PC-3 (cell line): ENCODE results near the gene RHBDD1. TPM values are rescaled to one million over a fixed set of nuclear protein-coding genes. Genes with fewer than 3 reads are reported as not detected.

Experiments used
- ATAC-seq: fragments of 200-7000 bp; cut with Tn5 transposase; 2 replicates; pipeline ENCODE4 v1.9.1; 2020; ENCODE audit warnings: mild to moderate bottlenecking, moderate library complexity
- BruUV-seq: library from RNA; stranded (reverse); fragments of 400-500 nt; replicated peaks from 2 replicates; lab custom pipeline; 2021; lab: Mats Ljungman, UMichigan
- CTCF ChIA-PET: fragments of 300-600 bp; sonication (Branson Sonifier 250); formaldehyde crosslinking; loops from one replicate; lab custom pipeline; 2022; ENCODE audit warnings: antibody characterized with exemption; lab: Charles Lee
- POLR2A ChIA-PET: fragments of 300-600 bp; sonication (Branson Sonifier 250); formaldehyde crosslinking; loops from one replicate; lab custom pipeline; 2022; ENCODE audit warnings: antibody characterized with exemption; ENCODE audit not compliant: unreplicated experiment; lab: Charles Lee
- DNase-seq: peaks from one replicate; pipeline ENCODE4 v3.0.0-alpha.2; 2015
- H2AFZ ChIP-seq: fragments of 300-600 bp; sonication (generic); 2 replicates; pipeline ENCODE4 v1.6.0; 2016; ENCODE audit warnings: antibody characterized with exemption, low read length
- H3F3A ChIP-seq: fragments of 300-600 bp; sonication (generic); one replicate; pipeline ENCODE4 v1.6.0; 2017; ENCODE audit warnings: antibody characterized with exemption, low read length, control low read depth, mild to moderate bottlenecking; ENCODE audit not compliant: unreplicated experiment
- H3K27ac ChIP-seq: fragments of 300-600 bp; sonication (generic); 2 replicates; pipeline ENCODE4 v1.5.1; 2016; ENCODE audit warnings: mild to moderate bottlenecking, low read length
- H3K27me3 ChIP-seq: fragments of 300-600 bp; sonication (generic); 2 replicates; pipeline ENCODE4 v1.6.1; 2016; ENCODE audit warnings: low read length, mixed read lengths
- H3K36me3 ChIP-seq: fragments of 300-600 bp; sonication (generic); 2 replicates; pipeline ENCODE4 v1.6.1; 2016; ENCODE audit warnings: low read depth, mixed run types, low read length, mixed read lengths
- H3K4me1 ChIP-seq: fragments of 300-600 bp; sonication (generic); 2 replicates; pipeline ENCODE4 v1.5.1; 2016; ENCODE audit warnings: low read length; ENCODE audit not compliant: insufficient read depth
- H3K4me2 ChIP-seq: fragments of 300-600 bp; sonication (generic); 2 replicates; pipeline ENCODE4 v1.6.0; 2016; ENCODE audit warnings: low read length
- H3K4me3 ChIP-seq: fragments of 300-600 bp; sonication (generic); 2 replicates; pipeline ENCODE4 v1.5.1; 2016; ENCODE audit warnings: mild to moderate bottlenecking, low read length, mixed read lengths
- H3K79me2 ChIP-seq: fragments of 300-600 bp; sonication (generic); 2 replicates; pipeline ENCODE4 v1.6.1; 2017; ENCODE audit warnings: low read length, mixed read lengths
- H3K9ac ChIP-seq: fragments of 300-600 bp; sonication (generic); 2 replicates; pipeline ENCODE4 v1.6.0; 2016; ENCODE audit warnings: mild to moderate bottlenecking, low read length
- H3K9me2 ChIP-seq: fragments of 300-600 bp; sonication (generic); replicated peaks from 2 replicates; pipeline ENCODE4 v1.6.1; 2016; ENCODE audit warnings: mixed run types, low read length, mixed read lengths
- H3K9me3 ChIP-seq: fragments of 300-600 bp; sonication (generic); 2 replicates; pipeline ENCODE4 v1.6.1; 2016; ENCODE audit warnings: low read length, mixed read lengths
- H4K20me1 ChIP-seq: fragments of 300-600 bp; sonication (generic); 2 replicates; pipeline ENCODE4 v1.6.1; 2016; ENCODE audit warnings: low read length, mixed read lengths
- CTCF ChIP-seq: fragments of 300-600 bp; sonication (generic); conservative IDR thresholded peaks from 2 replicates; pipeline ENCODE4 v1.5.1; 2017; ENCODE audit warnings: antibody characterized with exemption, low read depth, mild to moderate bottlenecking, low read length
- EZH2 ChIP-seq: fragments of 300-600 bp; sonication (generic); IDR thresholded peaks from one replicate; pipeline ENCODE4 v1.6.1; 2017; ENCODE audit warnings: antibody characterized with exemption, mild to moderate bottlenecking, low read length; ENCODE audit not compliant: unreplicated experiment
- EZH2phosphoT487 ChIP-seq: fragments of 300-600 bp; sonication (generic); IDR thresholded peaks from 2 replicates; pipeline ENCODE4 v1.6.1; 2018; ENCODE audit warnings: mild to moderate bottlenecking, antibody characterized with exemption, low read length, borderline replicate concordance
- intact Hi-C: fragments of 100-400 bp; cut with micrococcal nuclease; formaldehyde crosslinking; loops from 2 replicates; pipeline ENCODE4 v1.9.0; 2023
- total RNA-seq: library from RNA; depleted of rRNA; stranded (reverse); fragments of >200 nt; gene quantifications from 2 replicates; pipeline ENCODE4 v1.2.3, GENCODE V29; 2014

Gene RHBDD1
- total RNA-seq, 1 experiment from 2014 or later, result 9.1 TPM

GRCh38 chr2:226796840-226797288, 39.0 kb upstream of the RHBDD1 start:
- TSS peak; percentile 14 for BruUV-seq
- CTCF ChIA-PET, result interaction anchor here (1.1 kb wide), 1 partner anchor 1131 kb away, joined by 8 read pairs; no protein-coding TSS in a partner anchor
- peak; percentile 59 for DNase-seq
- Histone ChIP-seq H3K4me2 (peak overlapping the region; percentile 97), H3K36me3 (peaks cover 46% of the 10 kb centered on the region), H3K27ac (peak overlapping the region; percentile 88), H4K20me1 (peaks cover 18% of the 10 kb centered on the region; the same call in 1 of the 2 replicates), H3K9ac (peak overlapping the region; percentile 96), H3K4me1 (peaks cover 32% of the 10 kb centered on the region), H3K9me3 (no peaks in the 10 kb centered on the region), H2AFZ (no peak overlapping the region), H3K27me3 (no peaks in the 10 kb centered on the region), H3F3A (no peaks in the 10 kb centered on the region), H3K79me2 (peaks cover 93% of the 10 kb centered on the region), H3K4me3 (peak overlapping the region; percentile 88), H3K9me2 (no peaks in the 10 kb centered on the region)
- no peak for TF ChIP-seq EZH2
- no peak for TF ChIP-seq EZH2phosphoT487
- TF ChIP-seq CTCF, result peak; percentile 80
- POLR2A ChIA-PET, result interaction anchor here (0.5 to 1.3 kb wide), 2 partner anchors 154 to 679 kb away, joined by 4 read pairs; no protein-coding TSS in a partner anchor
- intact Hi-C loops, result loop anchor here (1.0 to 10.0 kb wide), 5 partner anchors 182 to 1002 kb away; no protein-coding TSS in a partner anchor
- peak; percentile 1; the same call in 1 of the 2 replicates for ATAC-seq

- CTCF ChIA-PET, result interaction anchor here (1.1 kb wide), 1 partner anchor 1132 kb away, joined by 8 read pairs; no protein-coding TSS in a partner anchor
- Histone ChIP-seq H3K9ac (peak overlapping the region; percentile 96), H3F3A (no peaks in the 10 kb centered on the region), H3K36me3 (peaks cover 46% of the 10 kb centered on the region), H3K27ac (peak overlapping the region; percentile 88), H3K4me1 (peaks cover 33% of the 10 kb centered on the region), H3K4me2 (peak overlapping the region; percentile 97), H3K9me2 (no peaks in the 10 kb centered on the region), H3K27me3 (no peaks in the 10 kb centered on the region), H2AFZ (0 out of 2 replicates have a peak overlapping the region, but pooled peaks have one; percentile 5), H3K4me3 (peak overlapping the region; percentile 88), H3K9me3 (no peaks in the 10 kb centered on the region), H3K79me2 (peaks cover 87% of the 10 kb centered on the region), H4K20me1 (peaks cover 18% of the 10 kb centered on the region; the same call in 1 of the 2 replicates)
- POLR2A ChIA-PET, result interaction anchor here (0.5 to 1.3 kb wide), 2 partner anchors 155 to 680 kb away, joined by 4 read pairs; no protein-coding TSS in a partner anchor
- TF ChIP-seq EZH2phosphoT487 (no peak), EZH2 (no peak)
- ATAC-seq, result peak; percentile 21
- DNase-seq, result peak; percentile 84
- no TSS peak for BruUV-seq
- intact Hi-C loops, result loop anchor here (2.0 to 10.0 kb wide), 4 partner anchors 183 to 1003 kb away; no protein-coding TSS in a partner anchor
These were observed 38.4 kb upstream of the RHBDD1 start for GRCh38 chr2:226797289-226797988.

GRCh38 chr2:226797989-226798421, 37.8 kb upstream of the RHBDD1 start:
- DNase-seq (no peak), ATAC-seq (no peak)
- intact Hi-C loops, result loop anchor here (2.0 to 10.0 kb wide), 4 partner anchors 183 to 1003 kb away; no protein-coding TSS in a partner anchor
- peak overlapping the region; percentile 96 for H3K9ac ChIP-seq
- TSS peak; percentile 65 for BruUV-seq
- H3K9me2 ChIP-seq, result no peaks in the 10 kb centered on the region
- no peaks in the 10 kb centered on the region for H3K9me3 ChIP-seq
- peaks cover 18% of the 10 kb centered on the region; the same call in 1 of the 2 replicates for H4K20me1 ChIP-seq
- no peak for TF ChIP-seq EZH2phosphoT487
- no peak for TF ChIP-seq CTCF
- no peak for TF ChIP-seq EZH2
- no peaks in the 10 kb centered on the region for H3F3A ChIP-seq
- H2AFZ ChIP-seq, result no peak overlapping the region
- ChIA-PET POLR2A (interaction anchor here (0.6 kb wide), 1 partner anchor 246 kb away, joined by 4 read pairs; no protein-coding TSS in a partner anchor), CTCF (interaction anchor here (0.5 kb wide), 1 partner anchor 172 kb away, joined by 5 read pairs; no protein-coding TSS in a partner anchor)
- peak overlapping the region; percentile 88 for H3K27ac ChIP-seq
- H3K4me1 ChIP-seq, result peaks cover 36% of the 10 kb centered on the region
- no peaks in the 10 kb centered on the region for H3K27me3 ChIP-seq
- peak overlapping the region; percentile 88 for H3K4me3 ChIP-seq
- peaks cover 43% of the 10 kb centered on the region for H3K36me3 ChIP-seq
- H3K4me2 ChIP-seq, result peak overlapping the region; percentile 97
- H3K79me2 ChIP-seq, result peaks cover 82% of the 10 kb centered on the region
